ENCODE measurements around the gene FOSL2.

FOSL2 gene

DNA sequence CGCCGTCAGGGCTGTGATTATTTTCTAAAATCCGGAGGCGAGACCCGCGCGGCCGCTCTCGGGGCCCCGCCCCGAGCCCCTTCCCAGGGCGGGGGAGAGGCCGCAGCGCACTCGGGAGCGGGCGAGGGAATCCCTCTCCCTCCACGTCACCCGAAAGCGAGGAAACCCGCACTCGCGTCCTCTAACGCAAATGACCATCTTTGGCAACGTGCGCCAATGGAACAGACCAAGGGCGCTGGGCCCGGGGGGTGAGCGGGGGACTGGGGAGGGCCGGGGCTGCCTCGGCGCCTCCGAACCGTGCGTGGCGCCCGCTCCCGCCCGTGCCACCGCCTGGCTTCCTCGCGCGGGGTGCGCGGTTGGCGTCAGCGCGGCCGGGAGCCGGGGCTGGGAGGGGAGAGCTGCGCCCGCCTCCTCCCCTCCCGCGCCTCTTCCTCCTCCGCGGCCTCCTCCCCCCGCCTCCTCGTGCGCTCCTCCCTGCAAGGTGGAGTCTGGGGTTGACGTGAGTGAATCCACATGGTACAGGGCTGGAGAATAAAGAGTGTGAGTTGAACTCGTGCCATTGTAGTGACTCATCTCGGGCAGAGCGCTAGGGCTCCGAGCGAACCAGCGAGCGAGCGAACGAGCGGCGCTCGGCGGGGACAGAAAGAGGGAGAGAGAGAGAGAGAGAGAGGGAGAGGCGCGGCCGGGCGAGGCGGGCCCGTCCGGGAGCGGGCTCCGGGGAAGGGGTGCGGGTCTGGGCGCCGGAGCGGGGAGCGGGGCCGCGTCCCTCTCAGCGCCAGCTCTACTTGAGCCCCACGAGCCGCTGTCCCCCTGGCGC, at the start of gene FOSL2:
FOSL2 (plus strand) TSS at position 562 of the 817 bp plus-strand sequence. CDS start 863 bp downstream, outside the sequence.
- no peak for TF ChIP-seq CTCF (IDR thresholded peaks at IDR 0.05)
- peaks cover 22% of the 10 kb centered on the region for H3K4me1 Mint-ChIP-seq
- no peaks in the 10 kb centered on the region for H3K36me3 Mint-ChIP-seq (ENCODE audit: low read depth)
- DNase-seq: peak; percentile 80
- H3K27me3 Mint-ChIP-seq (ENCODE audit: low read depth, poor library complexity): peaks cover 10% of the 10 kb centered on the region
- H3K9me3 Mint-ChIP-seq: no peaks in the 10 kb centered on the region
- H3K4me3 Mint-ChIP-seq: peak within 1 kb of the TSS; percentile 87
- H3K27ac Mint-ChIP-seq: peak within 1 kb of the TSS; percentile 96

DNA sequence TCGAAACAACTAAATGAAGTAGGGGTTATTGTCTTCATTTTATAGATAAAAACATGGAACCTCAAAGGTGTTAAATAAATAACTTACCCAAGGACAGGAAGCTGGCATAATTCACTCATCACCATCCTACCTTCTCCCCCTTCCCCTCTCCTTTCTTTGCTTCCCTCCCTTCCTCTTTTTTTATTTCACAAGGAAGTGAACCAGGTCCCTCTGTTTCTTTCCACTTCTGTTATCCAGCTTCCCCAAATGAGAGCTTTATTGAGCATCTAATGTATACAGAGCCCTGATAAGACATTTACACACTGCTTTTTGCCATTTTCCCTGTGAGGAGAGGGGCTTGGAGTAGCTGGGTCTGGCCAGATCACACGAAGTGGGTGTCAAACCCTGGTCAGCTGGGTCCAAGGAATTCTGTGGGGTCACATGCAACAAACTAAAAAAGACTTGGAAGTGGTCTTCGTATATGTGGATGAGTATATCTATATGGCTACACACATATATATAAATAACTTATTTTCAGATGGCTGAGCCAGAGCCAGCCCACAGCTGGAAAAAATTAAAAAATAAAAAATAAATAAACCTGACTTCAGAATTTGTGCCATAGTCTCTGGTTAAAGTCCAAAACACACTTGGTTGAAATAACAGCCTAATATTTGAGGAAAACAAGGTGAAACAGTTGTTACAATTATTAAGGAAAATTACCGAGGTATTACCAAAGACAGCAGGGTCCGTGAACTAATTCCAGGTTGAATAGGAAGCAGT, 49.3 kb upstream of the FOSL2 start:
- Mint-ChIP-seq H3K9me3 (no peaks in the 10 kb centered on the region), H3K4me1 (peaks cover 71% of the 10 kb centered on the region), H3K36me3 (ENCODE audit: low read depth) (no peaks in the 10 kb centered on the region), H3K4me3 (no peak overlapping the region), H3K27me3 (ENCODE audit: low read depth, poor library complexity) (no peaks in the 10 kb centered on the region), H3K27ac (no peak overlapping the region)
- no peak for TF ChIP-seq CTCF (IDR thresholded peaks at IDR 0.05)
- DNase-seq: no peak

DNA sequence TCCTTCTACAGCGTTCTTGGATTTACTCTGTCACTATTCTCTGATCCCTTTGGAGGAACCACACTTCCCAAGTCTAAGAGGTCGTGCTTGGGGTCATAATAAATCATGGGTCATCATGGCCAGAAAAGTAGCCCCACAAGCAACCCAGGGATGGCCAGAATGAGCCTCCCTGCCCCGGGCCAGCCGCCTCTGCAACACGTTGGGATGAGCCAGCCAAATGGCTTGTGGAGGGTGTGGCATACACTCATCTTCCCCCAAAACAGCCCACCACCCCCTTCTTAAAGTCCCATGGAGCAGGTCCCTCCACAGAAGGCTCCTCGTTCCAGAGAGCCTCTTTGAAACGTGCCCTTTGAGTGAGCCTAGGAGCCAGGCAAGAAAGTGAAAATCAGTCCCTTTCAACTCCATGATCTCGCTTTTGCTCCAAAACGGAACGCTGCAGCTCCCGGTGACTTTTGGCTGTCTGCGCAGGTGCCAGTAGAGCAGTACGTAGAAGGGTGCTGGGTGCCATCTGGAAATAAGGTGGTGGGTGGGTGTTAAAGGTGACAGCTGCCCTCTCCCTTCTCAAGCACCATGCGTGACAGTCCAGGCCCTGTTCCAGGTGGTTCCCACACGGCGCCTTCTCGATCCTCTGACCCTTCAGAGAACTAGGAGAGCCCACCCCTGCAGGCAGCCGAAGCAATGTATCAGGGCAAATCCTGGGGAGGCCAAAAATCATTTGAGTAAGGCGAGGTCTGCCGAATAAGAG, 48.5 kb upstream of the FOSL2 start:
- H3K36me3 Mint-ChIP-seq (ENCODE audit: low read depth): no peaks in the 10 kb centered on the region
- no peaks in the 10 kb centered on the region for H3K9me3 Mint-ChIP-seq
- no peak for DNase-seq
- no peak overlapping the region for H3K4me3 Mint-ChIP-seq
- H3K4me1 Mint-ChIP-seq: peaks cover 66% of the 10 kb centered on the region
- no peak overlapping the region for H3K27ac Mint-ChIP-seq
- no peak for TF ChIP-seq CTCF (IDR thresholded peaks at IDR 0.05)
- H3K27me3 Mint-ChIP-seq (ENCODE audit: low read depth, poor library complexity): no peaks in the 10 kb centered on the region

DNA sequence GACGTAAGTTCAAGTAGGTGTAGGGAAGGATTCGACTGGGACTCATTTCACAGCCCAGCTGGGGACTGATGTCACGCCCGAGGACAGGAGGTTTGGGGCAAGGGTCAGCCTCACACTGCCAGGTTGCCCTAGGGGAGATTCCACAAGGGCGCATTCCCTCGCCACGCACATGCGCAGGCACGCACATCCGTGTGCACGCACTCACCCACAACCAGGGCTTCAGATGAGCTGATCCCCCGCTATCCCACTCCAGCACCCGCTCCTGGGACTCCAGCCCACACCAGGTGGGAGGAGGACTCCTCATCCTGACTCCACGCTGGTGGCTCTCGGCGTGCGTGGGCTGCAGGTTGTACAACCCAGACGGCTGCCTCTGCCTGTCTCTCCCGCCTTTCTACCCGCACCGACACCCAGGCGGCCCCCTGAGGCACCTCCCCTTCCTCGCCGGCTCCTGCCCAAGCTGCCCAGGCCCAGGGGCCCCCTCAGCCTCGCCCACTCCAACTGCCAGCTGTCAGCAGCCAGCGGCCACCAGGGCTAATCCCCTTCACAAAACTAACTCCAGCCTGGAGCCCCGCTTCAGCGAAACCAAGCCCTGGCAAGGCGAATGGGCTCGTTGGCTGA, 47.8 kb upstream of the FOSL2 start:
- Mint-ChIP-seq H3K27ac (no peak overlapping the region), H3K4me1 (peaks cover 66% of the 10 kb centered on the region), H3K36me3 (ENCODE audit: low read depth) (no peaks in the 10 kb centered on the region), H3K4me3 (no peak overlapping the region), H3K27me3 (ENCODE audit: low read depth, poor library complexity) (no peaks in the 10 kb centered on the region), H3K9me3 (no peaks in the 10 kb centered on the region)
- DNase-seq: no peak
- no peak for TF ChIP-seq CTCF (IDR thresholded peaks at IDR 0.05)

GRCh38 chr2:28345619-28346018, 47.0 kb upstream of the FOSL2 start:
- H3K27ac Mint-ChIP-seq: no peak overlapping the region
- no peaks in the 10 kb centered on the region for H3K27me3 Mint-ChIP-seq (ENCODE audit: low read depth, poor library complexity)
- H3K36me3 Mint-ChIP-seq (ENCODE audit: low read depth): no peaks in the 10 kb centered on the region
- DNase-seq: no peak
- H3K4me3 Mint-ChIP-seq: no peak overlapping the region
- peaks cover 66% of the 10 kb centered on the region for H3K4me1 Mint-ChIP-seq
- H3K9me3 Mint-ChIP-seq: no peaks in the 10 kb centered on the region
- no peak for TF ChIP-seq CTCF (IDR thresholded peaks at IDR 0.05)
